Spleen (tissue), 11 donors: Measurements from ENCODE around the gene RPP30. TPM values are rescaled to one million over a fixed set of nuclear protein-coding genes. Genes with fewer than 3 reads are reported as not detected.
A peak's percentile ranks its signal among the peaks of the same experiment; 100 is the strongest.

ENCODE experiments used
- DNase-seq: peaks from one replicate; pipeline ENCODE4 v3.0.0-alpha.2; 2020
- H3K27ac ChIP-seq, 8 donors: fragments of 200-600 bp; sonication (generic) in 7 of 8; 1 replicate in 4 of 8; 2 replicates in 4 of 8; pipeline versions ENCODE4 v1.5.0 to v1.8.0; 2016 to 2021; ENCODE audit warnings: inconsistent platforms in 4 of 8, mild to moderate bottlenecking in 4 of 8, moderate library complexity in 1 of 8
- H3K27me3 ChIP-seq, 7 donors: fragments of 200-600 bp; sonication (generic) in 6 of 7; replicated peaks in 1 of 7; 1 replicate in 4 of 7; 2 replicates in 3 of 7; pipeline versions ENCODE4 v1.5.0 to v1.8.0; 2016 to 2021; ENCODE audit warnings: inconsistent platforms in 3 of 7, mild to moderate bottlenecking in 1 of 7
- H3K36me3 ChIP-seq, 6 donors: fragments of 200-600 bp; sonication (generic) in 5 of 6; 1 replicate in 4 of 6; 2 replicates in 2 of 6; pipeline versions ENCODE4 v1.5.0 to v1.8.0; 2016 to 2021; ENCODE audit warnings: inconsistent platforms in 2 of 6
- H3K4me1 ChIP-seq, 6 donors: fragments of 200-600 bp; sonication (generic) in 5 of 6; 1 replicate in 3 of 6; 2 replicates in 3 of 6; pipeline versions ENCODE4 v1.5.0 to v1.8.0; 2016 to 2021; ENCODE audit warnings: inconsistent platforms in 3 of 6
- H3K4me3 ChIP-seq, 8 donors: fragments of 200-600 bp; sonication (generic) in 7 of 8; 1 replicate in 4 of 8; 2 replicates in 4 of 8; pipeline versions ENCODE4 v1.5.0 to v1.8.0; 2016 to 2021; ENCODE audit warnings: inconsistent platforms in 4 of 8, mild to moderate bottlenecking in 4 of 8, moderate library complexity in 2 of 8
- H3K9me3 ChIP-seq, 8 donors: fragments of 200-600 bp; sonication (generic) in 7 of 8; 1 replicate in 4 of 8; 2 replicates in 4 of 8; pipeline versions ENCODE4 v1.5.0 to v1.8.0; 2016 to 2021; ENCODE audit warnings: inconsistent platforms in 4 of 8
- CTCF ChIP-seq, 11 experiments: fragments of 200-600 bp in 7 of 11; fragments of 450-650 bp in 4 of 11; sonication (generic) in 4 of 11; IDR thresholded peaks in 8 of 11; conservative IDR thresholded peaks in 3 of 11; 1 replicate in 7 of 11; 2 replicates in 4 of 11; pipeline versions ENCODE4 v1.4.0 to v1.8.0; 2016 to 2021; ENCODE audit warnings: antibody characterized with exemption in 11 of 11, inconsistent platforms in 4 of 11, mild to moderate bottlenecking in 1 of 11
- POLR2A ChIP-seq, 3 donors: fragments of 450-650 bp; IDR thresholded peaks; one replicate each; pipeline ENCODE4 v1.5.1; 2017; ENCODE audit warnings: antibody characterized with exemption in 3 of 3, mild to moderate bottlenecking in 1 of 3
- POLR2AphosphoS5 ChIP-seq, 3 donors: sonication (generic); formaldehyde crosslinking; IDR thresholded peaks; one replicate each; pipeline ENCODE4 v1.5.1; 2017; ENCODE audit warnings: antibody characterized with exemption in 3 of 3
- whole genome bisulfite sequencing, 5 donors: extraction: QIAGEN DNeasy Blood & Tissue Kit in 3 of 5; methylation state at CpG; one replicate each; pipeline versions ENCODE4 v1.1.5 to v1.1.7; 2013 to 2018; 5-methylcytosine and 5-hydroxymethylcytosine counted together
- intact Hi-C: fragments of 100-400 bp; cut with DNase I; formaldehyde crosslinking; loops from one replicate; pipeline ENCODE4 v1.15.0; 2023; ENCODE audit warnings: low total_unique reads
- polyA plus RNA-seq, 3 donors: library from polyadenylated mRNA; stranded (reverse); fragments of 200-250 nt; gene quantifications; one replicate each; pipeline ENCODE4 v1.2.1, GENCODE V29; 2013
- total RNA-seq, 7 donors: library from RNA; depleted of rRNA in 3 of 7; stranded (reverse); fragments of >200 nt in 3 of 7; fragmentation: NEBNext Ultra II Directional in 4 of 7; extraction: Animal tissue kit (Norgen Biotek cat#: 25700) in 4 of 7; gene quantifications; one replicate each; pipeline versions ENCODE4 v1.1.0 to v1.2.1, GENCODE V29; 2016 to 2021
- donor health status: healthy with polysubstance abuse.
- donor health status: DM: no; HTN: no; CAD: no; lungs with moderate emphysema.
- donor health status: DM: no; HTN: no; CAD: no.
- donor health status: Bipolar disorder and iron deficiency.
- donor health status: healthy.
- donor health status: DM: no; HTN: no; CAD: no.
- donor health status: DM: yes; HTN: yes; CAD: no.

The RPP30 gene
- total and polyA plus RNA-seq, 10 donors = 23.7 to 44.9 (median 31.7) TPM

- H3K4me3 ChIP-seq = no peak overlapping the region
- WGBS, 5 donors = 71 to 85% (median 82%) methylated on average over 5 of the region's 5 CpGs
- H3K9me3 ChIP-seq = no peaks in the 10 kb centered on the region
- H3K27ac ChIP-seq = peak overlapping the region in 3 of 8 donors; percentile 6 to 74 (median 60)
- H3K4me1 ChIP-seq = peaks cover 0 to 26% (median 9%) of the 10 kb centered on the region in 6 donors
- DNase-seq = no peak
- TF ChIP-seq CTCF (IDR thresholded peaks at IDR 0.05 in 8 of 11, conservative IDR thresholded peaks at IDR 0.05 in 3 of 11) (no peak), POLR2AphosphoS5 (IDR thresholded peaks at IDR 0.05) (no peak), POLR2A (IDR thresholded peaks at IDR 0.05) (no peak)
- intact Hi-C loops = no loop called here
- no peaks in the 10 kb centered on the region for H3K27me3 ChIP-seq
- no peaks in the 10 kb centered on the region for H3K36me3 ChIP-seq
These were observed 57.4 kb downstream of the RPP30 start for GRCh38 chr10:90929179-90929578.

- no peak overlapping the region for H3K4me3 ChIP-seq
- peak overlapping the region in 7 of 8 donors; percentile 59 to 78 (median 72) for H3K27ac ChIP-seq
- H3K9me3 ChIP-seq = no peaks in the 10 kb centered on the region
- no peaks in the 10 kb centered on the region for H3K36me3 ChIP-seq
- DNase-seq = no peak
- no peak for TF ChIP-seq POLR2A (IDR thresholded peaks at IDR 0.05)
- no peak for TF ChIP-seq CTCF (IDR thresholded peaks at IDR 0.05 in 8 of 11, conservative IDR thresholded peaks at IDR 0.05 in 3 of 11)
- no peak for TF ChIP-seq POLR2AphosphoS5 (IDR thresholded peaks at IDR 0.05)
- intact Hi-C loops = no loop called here
- no peaks in the 10 kb centered on the region for H3K27me3 ChIP-seq
- peaks cover 0 to 27% (median 9%) of the 10 kb centered on the region in 6 donors for H3K4me1 ChIP-seq
- WGBS, 5 donors = 43 to 70% (median 58%) methylated on average over 5 of the region's 5 CpGs
These were observed 58.5 kb downstream of the RPP30 start for GRCh38 chr10:90930070-90930837.

GRCh38 chr10:90930971-90931871 is 59.4 kb downstream of the RPP30 start:
- no peak for DNase-seq
- TF ChIP-seq POLR2AphosphoS5 (IDR thresholded peaks at IDR 0.05) = peak in 2 of 3 donors; percentile 52 to 65
- no peak for TF ChIP-seq POLR2A (IDR thresholded peaks at IDR 0.05)
- Histone ChIP-seq H3K4me1 (peaks cover 0 to 34% (median 9%) of the 10 kb centered on the region in 6 donors), H3K36me3 (no peaks in the 10 kb centered on the region), H3K27ac (peak overlapping the region; percentile 2 to 78 (median 70)), H3K9me3 (no peaks in the 10 kb centered on the region), H3K4me3 (no peak overlapping the region), H3K27me3 (no peaks in the 10 kb centered on the region)
- WGBS, 5 donors = 42 to 59% (median 56%) methylated on average over 6 of the region's 6 CpGs
- intact Hi-C loops = no loop called here

GRCh38 chr10:90935581-90936275 is 64.0 kb downstream of the RPP30 start:
- Histone ChIP-seq H3K4me1 (peaks cover 0 to 22% (median 8%) of the 10 kb centered on the region in 6 donors), H3K9me3 (no peaks in the 10 kb centered on the region), H3K36me3 (no peaks in the 10 kb centered on the region), H3K4me3 (no peak overlapping the region), H3K27ac (no peak overlapping the region), H3K27me3 (no peaks in the 10 kb centered on the region)
- intact Hi-C loops = no loop called here
- no peak for DNase-seq
- TF ChIP-seq POLR2AphosphoS5 (IDR thresholded peaks at IDR 0.05) (no peak), CTCF (IDR thresholded peaks at IDR 0.05 in 8 of 11, conservative IDR thresholded peaks at IDR 0.05 in 3 of 11) (no peak), POLR2A (IDR thresholded peaks at IDR 0.05) (no peak)
- 56 to 77% (median 68%) methylated on average over 5 of the region's 5 CpGs for WGBS, 5 donors
